ENCODE measurements around the gene GPRC6A.

GPRC6A gene

DNA sequence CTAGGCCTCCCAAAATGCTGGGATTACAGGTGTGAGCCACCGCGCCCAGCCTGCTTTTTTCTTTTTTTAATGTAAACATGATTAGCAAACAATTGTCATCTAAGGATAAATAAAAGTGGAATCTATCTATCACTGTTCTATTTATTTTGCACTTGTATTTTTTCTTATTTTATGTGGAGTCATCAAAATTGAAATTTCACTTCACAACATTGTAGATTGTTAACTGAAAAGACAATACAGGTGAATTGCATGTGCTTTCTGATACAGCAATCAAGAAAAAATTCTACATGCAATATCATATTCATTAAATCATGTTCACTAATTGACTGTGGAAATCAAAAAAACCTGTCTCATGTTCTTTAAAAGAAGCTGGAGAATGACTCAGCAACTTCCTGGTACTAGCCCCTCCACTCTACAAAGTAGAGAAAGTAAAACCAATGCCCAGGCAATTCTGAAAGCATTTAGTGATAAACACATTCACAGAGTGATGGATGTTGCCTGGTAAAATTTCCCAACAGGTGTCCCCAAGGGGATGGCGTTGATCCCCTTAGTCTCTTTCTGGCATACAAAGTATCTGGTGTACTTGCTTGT is 37.5 kb upstream of the GPRC6A start:
- Histone ChIP-seq H3K9me3 (no peaks in the 10 kb centered on the region), H3K4me3 (ENCODE audit: low read depth, low read length) (no peak overlapping the region), H3K4me1 (no peaks in the 10 kb centered on the region), H3K27me3 (no peaks in the 10 kb centered on the region), H3K36me3 (no peaks in the 10 kb centered on the region)
- TF ChIP-seq, protein P1, sequence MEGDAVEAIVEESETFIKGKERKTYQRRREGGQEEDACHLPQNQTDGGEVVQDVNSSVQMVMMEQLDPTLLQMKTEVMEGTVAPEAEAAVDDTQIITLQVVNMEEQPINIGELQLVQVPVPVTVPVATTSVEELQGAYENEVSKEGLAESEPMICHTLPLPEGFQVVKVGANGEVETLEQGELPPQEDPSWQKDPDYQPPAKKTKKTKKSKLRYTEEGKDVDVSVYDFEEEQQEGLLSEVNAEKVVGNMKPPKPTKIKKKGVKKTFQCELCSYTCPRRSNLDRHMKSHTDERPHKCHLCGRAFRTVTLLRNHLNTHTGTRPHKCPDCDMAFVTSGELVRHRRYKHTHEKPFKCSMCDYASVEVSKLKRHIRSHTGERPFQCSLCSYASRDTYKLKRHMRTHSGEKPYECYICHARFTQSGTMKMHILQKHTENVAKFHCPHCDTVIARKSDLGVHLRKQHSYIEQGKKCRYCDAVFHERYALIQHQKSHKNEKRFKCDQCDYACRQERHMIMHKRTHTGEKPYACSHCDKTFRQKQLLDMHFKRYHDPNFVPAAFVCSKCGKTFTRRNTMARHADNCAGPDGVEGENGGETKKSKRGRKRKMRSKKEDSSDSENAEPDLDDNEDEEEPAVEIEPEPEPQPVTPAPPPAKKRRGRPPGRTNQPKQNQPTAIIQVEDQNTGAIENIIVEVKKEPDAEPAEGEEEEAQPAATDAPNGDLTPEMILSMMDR (IDR thresholded peaks at IDR 0.05; ENCODE audit: low read depth, low read length), result no peak
- no peak for DNase-seq

DNA sequence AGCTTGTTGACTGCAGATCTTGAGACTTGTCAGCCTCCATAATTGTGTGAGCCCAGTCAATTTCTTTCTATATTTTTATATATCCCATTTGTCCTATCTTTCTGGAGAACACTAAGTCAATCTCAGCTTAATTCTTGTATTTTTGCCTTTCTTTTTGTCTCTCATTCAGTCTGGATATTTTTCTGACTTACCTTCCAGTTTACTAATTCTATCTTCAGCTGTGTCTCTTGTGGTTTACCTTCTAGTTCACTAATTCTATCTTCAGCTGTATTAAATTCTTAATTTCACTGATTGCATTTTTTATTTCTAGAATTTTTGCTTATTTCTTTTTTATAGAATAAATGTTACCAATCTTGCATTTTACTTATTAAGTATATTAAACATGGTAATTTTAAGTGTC is 30.4 kb upstream of the GPRC6A start:
- H3K4me3 ChIP-seq (ENCODE audit: low read depth, low read length), result no peak overlapping the region
- no peaks in the 10 kb centered on the region for H3K4me1 ChIP-seq
- TF ChIP-seq, protein P1 (IDR thresholded peaks at IDR 0.05; ENCODE audit: low read depth, low read length), result no peak
- no peaks in the 10 kb centered on the region for H3K36me3 ChIP-seq
- DNase-seq, result no peak
- no peaks in the 10 kb centered on the region for H3K9me3 ChIP-seq
- no peaks in the 10 kb centered on the region for H3K27me3 ChIP-seq

DNA sequence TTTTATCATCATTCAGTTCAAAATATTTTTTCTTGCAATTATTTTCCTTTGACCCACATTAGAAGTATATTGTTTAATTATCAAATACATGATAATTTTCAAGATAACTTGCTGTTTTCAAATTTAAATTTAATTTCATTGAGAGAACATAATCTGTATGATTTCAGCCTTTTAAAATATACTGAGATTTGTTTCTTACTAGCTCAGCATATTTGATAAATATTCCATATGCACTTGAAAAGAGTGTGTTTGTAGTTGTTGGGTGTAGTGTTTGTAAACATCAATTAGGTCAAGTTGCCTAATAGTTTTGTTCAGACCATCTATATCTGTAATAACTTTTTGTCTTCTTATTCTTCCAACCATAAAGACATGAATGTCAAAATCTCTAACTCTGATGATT is 29.2 kb upstream of the GPRC6A start:
- H3K27me3 ChIP-seq, result no peaks in the 10 kb centered on the region
- H3K36me3 ChIP-seq, result no peaks in the 10 kb centered on the region
- H3K4me3 ChIP-seq (ENCODE audit: low read depth, low read length), result no peak overlapping the region
- no peaks in the 10 kb centered on the region for H3K4me1 ChIP-seq
- H3K9me3 ChIP-seq, result no peaks in the 10 kb centered on the region
- TF ChIP-seq, protein P1 (IDR thresholded peaks at IDR 0.05; ENCODE audit: low read depth, low read length), result no peak
- no peak for DNase-seq

DNA sequence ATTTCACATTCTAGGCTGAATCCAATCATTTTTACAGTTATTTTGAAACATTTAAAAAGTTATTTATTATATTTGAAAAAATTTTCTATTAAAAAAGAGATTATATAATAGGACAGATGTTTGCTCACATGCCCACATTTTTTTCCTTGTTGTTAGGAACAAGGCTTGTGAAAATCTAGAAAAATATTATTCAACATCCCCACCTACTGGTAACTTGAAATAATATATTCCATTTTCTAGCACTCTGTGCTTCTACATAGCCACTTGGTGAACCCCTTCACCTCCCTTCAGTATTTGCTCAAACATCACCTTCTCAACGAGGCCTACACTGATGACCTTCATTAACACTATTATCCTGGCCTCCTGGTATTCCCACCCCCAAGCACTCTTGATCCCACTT is 18.3 kb upstream of the GPRC6A start:
- H3K27me3 ChIP-seq, result peaks cover 4% of the 10 kb centered on the region; the same call in 1 of the 2 replicates
- H3K4me1 ChIP-seq, result no peaks in the 10 kb centered on the region
- TF ChIP-seq, protein P1 (IDR thresholded peaks at IDR 0.05; ENCODE audit: low read depth, low read length), result peak; percentile 35
- no peak overlapping the region for H3K4me3 ChIP-seq (ENCODE audit: low read depth, low read length)
- H3K36me3 ChIP-seq, result no peaks in the 10 kb centered on the region
- no peaks in the 10 kb centered on the region for H3K9me3 ChIP-seq
- no peak for DNase-seq

- Histone ChIP-seq H3K4me1 (no peaks in the 10 kb centered on the region), H3K4me3 (ENCODE audit: low read depth, low read length) (no peak overlapping the region), H3K27me3 (peaks cover 4% of the 10 kb centered on the region; the same call in 1 of the 2 replicates), H3K36me3 (no peaks in the 10 kb centered on the region), H3K9me3 (no peaks in the 10 kb centered on the region)
- TF ChIP-seq, protein P1 (IDR thresholded peaks at IDR 0.05; ENCODE audit: low read depth, low read length), result no peak
- no peak for DNase-seq
These were observed 13.6 kb upstream of the GPRC6A start for GRCh38 chr6:116842459-116842858.

DNA sequence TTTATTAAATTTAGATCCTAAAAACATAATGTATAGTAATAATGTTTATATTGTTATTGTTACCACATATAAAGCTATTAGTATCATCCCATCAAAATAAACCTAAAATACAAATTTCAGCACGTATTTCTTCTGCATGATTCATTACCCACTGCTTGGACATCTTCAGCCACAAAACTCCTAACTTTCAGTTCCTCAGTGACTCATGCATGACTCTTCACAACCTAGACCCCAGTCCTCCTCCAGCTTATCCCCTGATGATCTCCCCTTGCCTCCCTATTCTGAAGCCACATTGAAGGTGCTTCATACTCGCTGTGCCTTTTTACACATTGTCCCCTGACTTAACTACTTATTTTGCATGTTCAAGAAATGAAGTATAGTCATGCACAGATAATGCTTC is 11.2 kb upstream of the GPRC6A start:
- no peaks in the 10 kb centered on the region for H3K36me3 ChIP-seq
- DNase-seq, result no peak
- H3K9me3 ChIP-seq, result no peaks in the 10 kb centered on the region
- H3K27me3 ChIP-seq, result peaks cover 4% of the 10 kb centered on the region; the same call in 1 of the 2 replicates
- TF ChIP-seq, protein P1 (IDR thresholded peaks at IDR 0.05; ENCODE audit: low read depth, low read length), result no peak
- H3K4me1 ChIP-seq, result no peaks in the 10 kb centered on the region
- no peak overlapping the region for H3K4me3 ChIP-seq (ENCODE audit: low read depth, low read length)
